Tibial nerve (tissue), 4 donors: ENCODE results near the gene ERC2.

Source experiments
- CTCF ChIP-seq, 5 experiments: fragments of 200-600 bp in 3 of 5; fragments of 450-650 bp in 2 of 5; sonication (generic) in 3 of 5; IDR thresholded peaks; one replicate each; pipeline ENCODE4 v1.5.1; 2016 to 2019; ENCODE audit warnings: antibody characterized with exemption in 5 of 5, mild to moderate bottlenecking in 3 of 5, moderate library complexity in 2 of 5
- EP300 ChIP-seq, 2 donors: sonication (generic); formaldehyde crosslinking; IDR thresholded peaks; one replicate each; pipeline ENCODE4 v1.6.1; 2017; ENCODE audit warnings: antibody characterized with exemption in 2 of 2, mild to moderate bottlenecking in 1 of 2

GRCh38 chr3:55558316-55558715, 910.0 kb downstream of the ERC2 start:
- no peak for TF ChIP-seq EP300 (IDR thresholded peaks at IDR 0.05)
- TF ChIP-seq CTCF (IDR thresholded peaks at IDR 0.05) = no peak
